NCI-H1105 treated with DMSO at 0.1 percent for 48 hours (cell line): ENCODE data around the gene GOLT1B.

Experiments
- DNase-seq: peaks from one replicate; lab custom pipeline; 2025; lab: John Stamatoyannopoulos, UW

Gene GOLT1B

DNA sequence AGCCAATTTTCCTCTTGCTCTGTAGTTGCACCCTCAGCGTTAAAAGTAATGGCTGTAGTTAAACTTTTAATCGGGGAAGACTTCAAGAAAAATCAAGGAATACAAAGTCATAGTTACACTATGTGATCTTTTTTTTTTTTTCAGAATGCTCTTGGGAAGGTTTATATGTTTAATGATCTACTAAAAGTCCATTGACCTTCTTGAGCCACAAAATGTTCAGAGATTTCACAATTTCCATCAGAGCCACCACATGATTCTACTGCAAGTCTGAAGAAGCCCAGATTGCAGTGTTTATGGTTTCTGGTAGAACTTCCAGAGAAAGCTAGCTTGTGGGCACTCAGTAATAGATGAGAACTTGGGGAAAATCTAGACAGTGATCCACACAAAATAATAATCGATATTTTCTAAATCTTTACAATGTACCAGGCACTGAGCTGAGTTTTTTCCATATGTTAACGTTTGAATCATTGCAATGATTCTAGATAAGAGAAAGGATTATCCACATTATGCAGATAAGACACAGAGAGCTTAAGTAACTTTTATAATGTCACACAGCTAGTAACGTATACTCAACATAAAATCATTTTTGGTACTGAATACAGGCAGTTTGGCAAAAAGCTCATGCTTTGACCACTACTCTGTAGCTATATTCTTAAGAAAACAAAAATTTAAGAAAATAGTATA, 64.8 kb downstream of the GOLT1B start:
- no peak for DNase-seq

DNA sequence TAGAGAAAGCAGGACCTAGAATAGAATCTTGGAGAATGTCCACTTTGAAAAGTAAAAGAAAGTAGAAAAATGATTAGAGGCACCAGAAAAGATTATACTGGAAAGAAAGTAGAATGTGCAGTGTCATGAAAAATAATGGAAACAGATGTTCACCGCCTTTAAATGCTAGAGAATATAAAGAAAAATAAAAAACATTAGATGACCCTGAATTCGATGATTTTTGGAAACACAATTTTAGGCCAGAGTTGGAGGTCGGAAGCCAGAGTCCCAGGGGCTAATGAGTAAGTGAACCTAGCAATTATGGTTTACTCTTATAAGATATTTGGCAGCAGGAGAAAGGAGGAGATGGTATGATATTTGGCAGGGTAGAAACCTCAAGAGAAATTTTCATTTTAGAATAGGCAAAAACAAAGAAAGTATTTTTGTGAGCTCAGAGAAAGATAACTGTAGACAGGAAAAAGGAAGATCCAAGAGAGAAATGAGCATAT, 65.4 kb downstream of the GOLT1B start:
- DNase-seq: no peak
